Endothelial cell of umbilical vein (primary cell): ENCODE results near the gene CHD9.

Experiments used
- EZH2 ChIP-seq: IDR thresholded peaks from 2 replicates; pipeline ENCODE4 v1.6.1; 2012; ENCODE audit warnings: borderline replicate concordance, low read depth, mild to moderate bottlenecking, moderate library complexity, low read length, inconsistent platforms; ENCODE audit not compliant: severe bottlenecking
- FOS ChIP-seq: IDR thresholded peaks from 2 replicates; pipeline ENCODE4 v1.6.1; 2011; ENCODE audit warnings: mild to moderate bottlenecking, low read length, moderate library complexity, borderline replicate concordance; ENCODE audit not compliant: insufficient read depth
- JUN ChIP-seq: IDR thresholded peaks from 2 replicates; pipeline ENCODE4 v1.6.1; 2011; ENCODE audit warnings: borderline replicate concordance, low read depth; ENCODE audit not compliant: insufficient read length, insufficient read depth
- MYC ChIP-seq: IDR thresholded peaks from one replicate; pipeline ENCODE4 v1.6.1; 2011; ENCODE audit warnings: mild to moderate bottlenecking, low read depth, low read length
- POLR2A ChIP-seq: IDR thresholded peaks from 2 replicates; pipeline ENCODE4 v1.6.1; 2012; ENCODE audit warnings: low read depth, mild to moderate bottlenecking, control low read depth, low read length
- POLR2AphosphoS5 ChIP-seq: IDR thresholded peaks from 2 replicates; pipeline ENCODE4 v1.6.1; 2012; ENCODE audit warnings: low read depth, mild to moderate bottlenecking, control low read depth, low read length, moderate library complexity; ENCODE audit not compliant: insufficient read depth
- TF ChIP-seq, protein P1 (sequence below), 2 donors: IDR thresholded peaks; 1 replicate in 1 of 2; 2 replicates in 1 of 2; pipeline ENCODE4 v1.5.1; 2011; ENCODE audit warnings: low read length in 2 of 2, mild to moderate bottlenecking in 2 of 2, moderate library complexity in 2 of 2, control low read depth in 1 of 2, inconsistent platforms in 1 of 2, low read depth in 1 of 2; ENCODE audit not compliant: insufficient read depth in 1 of 2; ENCODE audit errors: extremely low read depth in 1 of 2
- TF ChIP-seq, protein P2 (sequence below): IDR thresholded peaks from 2 replicates; pipeline ENCODE4 v1.6.1; 2011; ENCODE audit not compliant: insufficient read depth, insufficient read length

DNA sequence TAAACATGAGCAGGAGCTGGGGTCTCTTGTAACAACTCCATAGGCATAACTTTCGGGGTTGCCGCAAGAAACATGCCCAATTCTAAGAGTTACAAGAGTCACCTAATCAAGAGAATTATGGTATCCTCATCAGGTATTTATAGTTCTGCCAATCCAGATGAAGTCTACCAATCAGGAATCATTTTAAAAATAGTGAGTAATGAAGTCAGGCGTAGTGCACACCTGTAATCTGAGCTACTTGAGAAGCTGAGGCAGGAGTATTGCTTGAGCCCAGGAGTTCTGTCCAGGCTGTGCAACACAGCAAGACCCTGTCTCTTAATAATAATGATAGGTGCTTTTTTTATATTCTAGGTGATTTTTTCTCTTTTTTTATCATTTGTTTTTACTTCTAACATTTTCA, 251.0 kb downstream of the CHD9 start:
- TF ChIP-seq, protein P1, sequence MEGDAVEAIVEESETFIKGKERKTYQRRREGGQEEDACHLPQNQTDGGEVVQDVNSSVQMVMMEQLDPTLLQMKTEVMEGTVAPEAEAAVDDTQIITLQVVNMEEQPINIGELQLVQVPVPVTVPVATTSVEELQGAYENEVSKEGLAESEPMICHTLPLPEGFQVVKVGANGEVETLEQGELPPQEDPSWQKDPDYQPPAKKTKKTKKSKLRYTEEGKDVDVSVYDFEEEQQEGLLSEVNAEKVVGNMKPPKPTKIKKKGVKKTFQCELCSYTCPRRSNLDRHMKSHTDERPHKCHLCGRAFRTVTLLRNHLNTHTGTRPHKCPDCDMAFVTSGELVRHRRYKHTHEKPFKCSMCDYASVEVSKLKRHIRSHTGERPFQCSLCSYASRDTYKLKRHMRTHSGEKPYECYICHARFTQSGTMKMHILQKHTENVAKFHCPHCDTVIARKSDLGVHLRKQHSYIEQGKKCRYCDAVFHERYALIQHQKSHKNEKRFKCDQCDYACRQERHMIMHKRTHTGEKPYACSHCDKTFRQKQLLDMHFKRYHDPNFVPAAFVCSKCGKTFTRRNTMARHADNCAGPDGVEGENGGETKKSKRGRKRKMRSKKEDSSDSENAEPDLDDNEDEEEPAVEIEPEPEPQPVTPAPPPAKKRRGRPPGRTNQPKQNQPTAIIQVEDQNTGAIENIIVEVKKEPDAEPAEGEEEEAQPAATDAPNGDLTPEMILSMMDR (IDR thresholded peaks at IDR 0.05; ENCODE audit: extremely low read depth in 1 of 2, insufficient read depth in 1 of 2, low read depth in 1 of 2, low read length in 2 of 2), result no peak
- TF ChIP-seq, protein P2, sequence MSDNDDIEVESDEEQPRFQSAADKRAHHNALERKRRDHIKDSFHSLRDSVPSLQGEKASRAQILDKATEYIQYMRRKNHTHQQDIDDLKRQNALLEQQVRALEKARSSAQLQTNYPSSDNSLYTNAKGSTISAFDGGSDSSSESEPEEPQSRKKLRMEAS, result no peak
- TF ChIP-seq POLR2AphosphoS5, result no peak
- TF ChIP-seq EZH2, result no peak
- no peak for TF ChIP-seq MYC
- no peak for TF ChIP-seq JUN
- no peak for TF ChIP-seq POLR2A
- no peak for TF ChIP-seq FOS
